DND-41 (cell line): ENCODE data around the gene TLDC2.

Experiments used
- ATAC-seq: fragments of 200-7000 bp; cut with Tn5 transposase; 3 replicates; pipeline ENCODE4 v1.9.1; 2021; ENCODE audit warnings: low read depth; ENCODE audit not compliant: insufficient read depth
- DNase-seq: peaks from one replicate; pipeline ENCODE4 v3.0.0-alpha.2; 2020
- H2AFZ ChIP-seq: 2 replicates; pipeline ENCODE4 v1.6.0; 2012; ENCODE audit warnings: low read depth, low read length
- H3K27ac ChIP-seq: 2 replicates; pipeline ENCODE4 v1.5.1; 2012; ENCODE audit warnings: low read length, inconsistent platforms
- H3K27me3 ChIP-seq: fragments of 200-600 bp; sonication (generic); 2 replicates; pipeline ENCODE4 v1.6.0; 2012; ENCODE audit warnings: low read length, mild to moderate bottlenecking, inconsistent platforms; ENCODE audit not compliant: insufficient read depth, poor library complexity
- H3K36me3 ChIP-seq: 2 replicates; pipeline ENCODE4 v1.5.1; 2012; ENCODE audit warnings: low read length, inconsistent platforms; ENCODE audit not compliant: insufficient read depth
- H3K4me1 ChIP-seq: 2 replicates; pipeline ENCODE4 v1.5.1; 2012; ENCODE audit warnings: mild to moderate bottlenecking, low read length; ENCODE audit not compliant: insufficient read depth
- H3K4me2 ChIP-seq: 2 replicates; pipeline ENCODE4 v1.6.0; 2012; ENCODE audit warnings: mild to moderate bottlenecking, moderate library complexity, low read length, inconsistent platforms; ENCODE audit not compliant: insufficient read depth
- H3K4me3 ChIP-seq, 2 experiments: fragments of 200-600 bp in 1 of 2; shearing (Covaris generic) in 1 of 2; 2 replicates each; pipeline ENCODE4 v1.5.1; 2012 to 2016; ENCODE audit warnings: inconsistent platforms in 2 of 2, low read length in 2 of 2, mild to moderate bottlenecking in 2 of 2, low read depth in 1 of 2, moderate library complexity in 1 of 2
- H3K79me2 ChIP-seq: 2 replicates; pipeline ENCODE4 v1.6.0; 2012; ENCODE audit warnings: low read length, inconsistent platforms; ENCODE audit not compliant: insufficient read depth
- H3K9ac ChIP-seq: 2 replicates; pipeline ENCODE4 v1.6.0; 2012; ENCODE audit warnings: low read depth, mild to moderate bottlenecking, inconsistent platforms, low read length, moderate library complexity
- H3K9me3 ChIP-seq: 2 replicates; pipeline ENCODE4 v1.5.1; 2012; ENCODE audit warnings: low read length, moderate library complexity, mild to moderate bottlenecking, inconsistent platforms; ENCODE audit not compliant: insufficient read depth, severe bottlenecking
- H4K20me1 ChIP-seq: 2 replicates; pipeline ENCODE4 v1.6.0; 2012; ENCODE audit warnings: low read length; ENCODE audit not compliant: insufficient read depth
- CTCF ChIP-seq: IDR thresholded peaks from 2 replicates; pipeline ENCODE4 v1.5.1; 2012; ENCODE audit warnings: borderline replicate concordance, low read length, moderate library complexity, mild to moderate bottlenecking; ENCODE audit not compliant: poor library complexity, severe bottlenecking; ENCODE audit errors: extremely low read depth
- EZH2 ChIP-seq: IDR thresholded peaks from 3 replicates; pipeline ENCODE4 v1.6.1; 2012; ENCODE audit warnings: borderline replicate concordance, low read depth, mild to moderate bottlenecking, moderate library complexity, low read length, inconsistent platforms; ENCODE audit not compliant: severe bottlenecking

TLDC2 gene

GRCh38 chr20:36865861-36866149 is 10.1 kb upstream of the TLDC2 start:
- Histone ChIP-seq H3K4me3 (no peak overlapping the region), H3K9me3 (no peaks in the 10 kb centered on the region), H3K4me1 (peaks cover 29% of the 10 kb centered on the region), H3K36me3 (peaks cover 10% of the 10 kb centered on the region), H3K27ac (no peak overlapping the region), H3K4me2 (no peak overlapping the region), H3K79me2 (peaks cover 26% of the 10 kb centered on the region), H2AFZ (no peak overlapping the region), H3K27me3 (no peaks in the 10 kb centered on the region), H3K9ac (no peak overlapping the region), H4K20me1 (peaks cover 11% of the 10 kb centered on the region)
- DNase-seq (no peak), ATAC-seq (no peak)
- TF ChIP-seq EZH2 = no peak
- no peak for TF ChIP-seq CTCF

- H3K27me3 ChIP-seq = no peaks in the 10 kb centered on the region
- H3K4me1 ChIP-seq = peaks cover 26% of the 10 kb centered on the region
- TF ChIP-seq CTCF = no peak
- no peak for TF ChIP-seq EZH2
- no peak for ATAC-seq
- no peak overlapping the region for H3K4me2 ChIP-seq
- DNase-seq = no peak
- no peak overlapping the region for H2AFZ ChIP-seq
- H3K27ac ChIP-seq = no peak overlapping the region
- no peak overlapping the region for H3K4me3 ChIP-seq
- H3K36me3 ChIP-seq = peaks cover 7% of the 10 kb centered on the region; the same call in 1 of the 2 replicates
- H3K9me3 ChIP-seq = no peaks in the 10 kb centered on the region
- peaks cover 22% of the 10 kb centered on the region for H3K79me2 ChIP-seq
- no peak overlapping the region for H3K9ac ChIP-seq
- peaks cover 8% of the 10 kb centered on the region for H4K20me1 ChIP-seq
Observed at GRCh38 chr20:36866164-36866563, 9.8 kb upstream of the TLDC2 start.

- 0 out of 2 replicates have a peak, but pooled peaks cover under 1% of the 10 kb centered on the region for H3K36me3 ChIP-seq
- DNase-seq = no peak
- no peak for ATAC-seq
- no peaks in the 10 kb centered on the region for H3K9me3 ChIP-seq
- TF ChIP-seq EZH2 (no peak), CTCF (no peak)
- peaks cover 15% of the 10 kb centered on the region for H3K79me2 ChIP-seq
- no peak overlapping the region for H2AFZ ChIP-seq
- H3K9ac ChIP-seq = no peak overlapping the region
- H3K4me3 ChIP-seq = no peak overlapping the region
- H3K4me2 ChIP-seq = no peak overlapping the region
- H3K27ac ChIP-seq = no peak overlapping the region
- peaks cover under 1% of the 10 kb centered on the region; the same call in 1 of the 2 replicates for H4K20me1 ChIP-seq
- H3K4me1 ChIP-seq = peaks cover 19% of the 10 kb centered on the region
- H3K27me3 ChIP-seq = no peaks in the 10 kb centered on the region
Observed at GRCh38 chr20:36866681-36867495, 9.1 kb upstream of the TLDC2 start.
